Measurements from ENCODE around the gene CCDC63. TPM values are rescaled to one million over a fixed set of nuclear protein-coding genes. Genes with fewer than 3 reads are reported as not detected.

Gene CCDC63
- total and polyA plus RNA-seq, 9 of the 15 experiments (the other 6 are each of a cell fraction or from before 2014, with no cell fraction given), result not detected

GRCh38 chr12:110845339-110845682 lies 1.5 kb upstream of the CCDC63 start:
- ChIA-PET CTCF (ENCODE audit: low intra/inter-chr PET ratio) (interaction anchor here (0.7 kb wide), 1 partner anchor 912 kb away, joined by 3 read pairs; no protein-coding TSS in a partner anchor), POLR2A (interaction anchor here (1.1 kb wide), 1 partner anchor 10 kb away, joined by 3 read pairs; no protein-coding TSS in a partner anchor)
- no peak overlapping the region for H2AFZ ChIP-seq (ENCODE audit: low read depth, low read length)
- in situ Hi-C loops (cut with MboI) (no loop called here), intact Hi-C loops (cut with micrococcal nuclease) (loop anchor here (5.0 kb wide), 1 partner anchor 47 kb away; no protein-coding TSS in a partner anchor)
- no peaks in the 10 kb centered on the region for H3K79me2 ChIP-seq (ENCODE audit: control insufficient read depth, insufficient read depth, low read length)
- BruUV-seq (replicated peaks), result no TSS peak
- peaks cover 21 to 55% of the 10 kb centered on the region in 2 experiments; a peak in 4 of 5 replicates for H3K27me3 ChIP-seq (ENCODE audit: control insufficient read depth in 2 of 2, insufficient read depth in 2 of 2, low read length in 2 of 2)
- no peaks in the 10 kb centered on the region for H3K9me3 ChIP-seq (replicated peaks; ENCODE audit: control insufficient read depth, insufficient read depth, low read depth, low read length)
- H3K36me3 ChIP-seq (ENCODE audit: control insufficient read depth, insufficient read depth, low read length), result no peaks in the 10 kb centered on the region
- DNase-seq (ENCODE audit: extremely low read depth in 1 of 4, low spot score in 3 of 4) (no peak), ATAC-seq (no peak), FAIRE-seq (no peak)
- H3K4me1 ChIP-seq (replicated peaks in 1 of 2; ENCODE audit: control insufficient read depth in 2 of 2, insufficient read depth in 2 of 2, low read length in 2 of 2), result peaks cover 0 to 6% of the 10 kb centered on the region in 2 experiments; a peak in 2 of 5 replicates
- no peak overlapping the region for H3K4me2 ChIP-seq (ENCODE audit: insufficient read depth, low read length)
- TF ChIP-seq TARDBP (IDR thresholded peaks at IDR 0.05) (no peak), RBM25 (IDR thresholded peaks at IDR 0.05; ENCODE audit: low read depth, low read length, severe bottlenecking) (peak; percentile 71), C11orf30 (IDR thresholded peaks at IDR 0.05; ENCODE audit: low read depth) (no peak), ZNF133 (CRISPR knock-in tag; IDR thresholded peaks at IDR 0.05) (no peak), ZNF436 (CRISPR knock-in tag; IDR thresholded peaks at IDR 0.05) (no peak), SETDB1 (IDR thresholded peaks at IDR 0.05; ENCODE audit: low read length) (no peak), ZNF263 (CRISPR knock-in tag; IDR thresholded peaks at IDR 0.05; ENCODE audit: borderline replicate concordance) (no peak), FOSL1 (tag; conservative IDR thresholded peaks at IDR 0.05) (peak; percentile 25; the same call in 1 of the 2 replicates), PHB (CRISPR knock-in tag; IDR thresholded peaks at IDR 0.05) (no peak), ARID3B (CRISPR knock-in tag; IDR thresholded peaks at IDR 0.05; ENCODE audit: borderline replicate concordance) (no peak), RCOR1 (IDR thresholded peaks at IDR 0.05; ENCODE audit: borderline replicate concordance in 1 of 2, low read depth in 2 of 2, low read length in 2 of 2) (peak in 1 of 2 experiments; percentile 80; a peak in 1 of 4 replicates), ZNF217 (CRISPR knock-in tag; IDR thresholded peaks at IDR 0.05) (no peak)
- H3K27ac ChIP-seq (ENCODE audit: extremely low read depth, low read depth, low read length), result no peak overlapping the region
- WGBS (ENCODE audit: insufficient coverage, low coverage, missing lambda C conversion rate), result 0% methylated on average over 4 of the region's 4 CpGs
- no peak overlapping the region for H3K4me3 ChIP-seq
- no peaks in the 10 kb centered on the region for H4K20me1 ChIP-seq (replicated peaks; ENCODE audit: control insufficient read depth, insufficient read depth, low read length)
- H3K9ac ChIP-seq (ENCODE audit: insufficient read depth in 1 of 2, low read depth in 2 of 2, low read length in 2 of 2), result no peak overlapping the region
- H3K9me1 ChIP-seq (ENCODE audit: control insufficient read depth, insufficient read depth, low read length), result no peaks in the 10 kb centered on the region

All from K562 (cell line).